Smooth muscle cell of the brain vasculature (primary cell): ENCODE results near the gene NTPCR.

Source experiments
- DNase-seq: peaks from one replicate; pipeline ENCODE4 v3.0.0-alpha.2; 2012; ENCODE audit warnings: low read depth, low spot score

Gene NTPCR

DNA sequence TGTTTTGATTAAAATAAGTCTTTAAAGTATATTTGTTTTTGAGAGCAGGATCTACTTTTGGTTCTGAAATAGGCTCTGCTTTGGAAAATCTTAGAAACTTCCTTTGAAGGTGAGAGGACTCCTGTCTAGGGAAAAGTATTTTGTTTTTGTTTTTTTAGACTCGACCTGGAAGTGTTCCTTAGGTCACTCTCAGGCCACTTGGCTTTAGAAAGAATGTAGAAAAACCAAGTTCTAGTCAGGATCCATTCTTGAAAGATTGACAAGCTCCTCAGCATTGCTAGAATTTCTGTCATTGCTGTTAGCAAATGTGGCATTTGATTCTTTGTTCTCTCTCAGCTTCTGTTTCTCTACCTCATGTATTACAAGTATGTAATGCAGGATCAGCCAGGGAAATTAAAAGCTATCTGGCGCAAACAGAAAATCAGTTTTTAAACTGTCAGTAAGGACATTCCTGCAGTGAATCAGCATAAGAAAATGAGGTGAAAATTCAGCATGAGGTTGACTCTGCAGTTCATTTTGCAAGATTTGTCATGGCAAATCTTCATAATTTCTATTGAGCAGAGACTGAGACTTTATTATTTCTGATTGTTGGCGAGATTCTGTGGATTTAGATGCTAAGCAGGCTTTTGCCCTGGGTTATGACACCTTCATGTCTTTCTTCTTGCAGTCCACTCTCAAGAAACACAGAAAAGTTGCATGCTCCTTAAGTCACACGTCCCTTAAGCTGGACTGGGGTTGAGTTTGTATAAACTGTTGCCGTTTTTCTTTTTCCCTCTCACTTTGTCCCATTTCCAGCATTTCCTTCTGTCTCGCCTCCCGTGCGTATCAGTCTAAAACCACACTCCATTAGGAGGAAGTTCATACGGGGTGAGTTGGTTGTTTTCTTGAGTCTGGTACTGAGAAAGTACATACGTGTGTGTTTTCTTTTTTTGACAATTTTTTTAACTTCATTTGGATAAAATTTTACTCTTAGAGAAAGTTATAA lies 12.6 kb downstream of the NTPCR start:
- DNase-seq, result no peak

DNA sequence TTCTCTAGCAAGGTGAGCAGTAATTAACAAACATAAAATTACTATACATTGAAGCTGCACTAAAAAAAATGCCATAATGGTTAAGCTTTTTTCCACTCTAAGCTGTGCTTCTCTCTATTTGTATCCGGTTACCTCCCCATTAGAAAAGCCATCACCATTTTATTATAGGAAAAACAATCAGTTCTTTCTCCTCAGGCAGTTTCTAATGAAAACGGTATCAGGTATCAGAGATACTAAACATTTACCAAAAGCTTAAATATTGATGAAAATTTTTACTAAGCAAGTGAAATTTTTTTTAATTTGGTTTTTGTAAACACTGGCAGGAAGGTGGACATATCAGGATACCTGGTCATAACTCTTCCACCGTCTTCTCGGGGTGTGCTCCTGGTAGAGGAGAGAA lies 14.2 kb downstream of the NTPCR start:
- DNase-seq, result no peak

DNA sequence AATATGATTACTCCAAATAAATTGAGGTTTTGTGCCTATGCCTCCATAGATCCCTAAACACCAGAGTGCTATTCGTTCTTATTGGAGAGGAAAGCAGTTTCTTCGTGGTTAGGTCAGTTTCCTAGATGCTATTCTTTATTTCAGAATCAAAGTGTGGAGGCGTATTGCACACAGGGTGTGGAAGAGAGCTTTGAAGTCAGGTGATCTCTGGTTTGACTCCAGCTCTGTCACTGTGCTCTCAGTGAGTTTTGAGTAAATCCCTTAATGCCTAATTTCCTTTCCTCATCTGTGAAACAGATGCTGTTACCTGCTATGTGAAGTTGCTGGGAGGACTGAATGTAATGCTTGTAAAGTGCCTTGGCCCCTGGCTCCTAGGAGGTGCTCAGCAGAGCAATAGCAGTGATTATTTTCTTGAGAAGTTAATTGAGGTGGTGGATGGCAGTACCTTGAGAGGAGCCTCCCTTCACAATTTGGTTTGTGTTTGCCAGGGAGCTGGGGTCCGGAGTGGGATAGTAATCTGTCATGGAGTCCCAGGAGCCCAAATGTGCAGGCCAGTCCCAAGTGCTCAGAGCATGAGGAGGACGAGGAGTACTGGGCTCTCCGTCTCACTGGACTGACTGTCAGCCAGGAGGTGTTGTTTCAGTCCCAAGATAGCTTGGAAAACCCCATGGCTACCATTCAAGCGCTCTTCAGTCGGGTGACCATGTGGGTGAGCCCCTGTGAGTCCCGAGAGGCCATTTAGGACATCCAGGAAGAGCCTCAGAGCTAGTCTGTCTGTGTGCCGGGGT lies 14.9 kb downstream of the NTPCR start:
- DNase-seq, result no peak

DNA sequence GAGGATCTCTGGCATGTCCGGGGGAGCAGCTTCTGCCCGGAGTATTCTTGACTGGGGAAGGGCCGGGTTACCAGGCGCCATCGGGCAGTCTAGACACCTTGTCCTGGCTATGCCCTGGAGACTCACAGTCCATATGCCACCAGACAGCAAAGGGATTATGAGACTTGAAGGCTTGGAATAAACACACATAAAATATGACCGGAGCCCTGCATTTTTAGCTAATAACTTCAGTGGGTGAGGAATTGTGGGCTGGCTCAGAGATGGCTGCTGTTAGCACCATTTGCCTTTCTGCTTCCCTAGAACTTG lies 15.5 kb downstream of the NTPCR start:
- DNase-seq, result no peak

DNA sequence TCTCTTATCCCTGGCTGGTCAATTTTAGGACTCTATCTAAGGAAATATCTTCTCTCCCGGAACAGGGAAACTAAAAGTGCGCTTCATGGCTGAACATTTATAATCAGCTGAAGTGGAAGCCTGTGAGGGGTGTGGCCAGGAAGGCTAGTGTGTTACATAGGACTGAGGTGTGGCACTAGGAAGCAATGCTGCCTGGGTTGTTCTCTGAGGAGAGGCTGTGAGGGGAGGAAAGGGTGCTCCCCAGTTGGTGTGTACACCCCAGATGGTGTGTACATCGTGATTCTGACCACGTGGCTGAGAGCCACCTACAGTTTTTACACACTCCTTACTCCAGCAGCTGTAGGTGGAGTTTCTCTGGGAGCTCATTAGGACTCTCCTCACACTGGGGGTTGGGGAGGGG lies 16.3 kb downstream of the NTPCR start:
- DNase-seq, result no peak

DNA sequence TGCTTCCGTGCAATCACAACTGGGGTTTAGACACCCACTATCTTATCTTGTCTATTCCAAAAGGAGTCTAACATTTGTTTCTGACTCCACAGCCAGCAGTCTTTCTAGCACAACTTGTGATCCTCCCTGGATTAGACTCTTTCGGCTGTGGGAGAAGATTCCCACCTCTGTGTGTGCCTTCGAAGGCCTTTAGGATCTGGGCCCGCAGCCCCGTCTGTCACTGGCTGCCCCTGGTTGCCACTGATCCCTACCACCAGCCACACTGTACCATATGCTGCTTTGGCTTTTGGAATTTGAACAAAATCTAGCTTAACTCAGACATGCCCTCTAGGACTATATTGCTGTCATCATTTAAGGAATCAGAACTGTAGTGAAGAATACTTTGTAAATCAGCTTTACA lies 18.0 kb downstream of the NTPCR start:
- no peak for DNase-seq

DNA sequence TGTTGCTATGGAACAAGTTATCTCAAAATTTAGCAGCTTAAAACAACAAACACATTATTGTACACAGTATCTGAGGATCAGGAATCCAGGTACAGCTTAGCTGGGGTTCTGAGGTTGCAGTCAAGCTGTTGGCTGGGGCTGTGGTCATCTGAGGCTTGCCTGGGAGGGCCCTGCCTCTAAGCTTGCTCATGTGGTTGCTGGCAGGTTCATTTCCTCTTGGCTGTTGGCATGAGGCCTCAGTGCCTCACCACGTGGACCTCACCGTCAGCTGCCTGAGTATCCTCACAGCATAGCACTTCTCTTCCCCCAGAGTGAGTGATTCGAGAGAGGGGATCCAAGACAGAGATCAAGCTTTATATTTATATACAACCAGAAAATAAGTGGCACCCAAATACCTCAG lies 18.6 kb downstream of the NTPCR start:
- DNase-seq, result no peak

DNA sequence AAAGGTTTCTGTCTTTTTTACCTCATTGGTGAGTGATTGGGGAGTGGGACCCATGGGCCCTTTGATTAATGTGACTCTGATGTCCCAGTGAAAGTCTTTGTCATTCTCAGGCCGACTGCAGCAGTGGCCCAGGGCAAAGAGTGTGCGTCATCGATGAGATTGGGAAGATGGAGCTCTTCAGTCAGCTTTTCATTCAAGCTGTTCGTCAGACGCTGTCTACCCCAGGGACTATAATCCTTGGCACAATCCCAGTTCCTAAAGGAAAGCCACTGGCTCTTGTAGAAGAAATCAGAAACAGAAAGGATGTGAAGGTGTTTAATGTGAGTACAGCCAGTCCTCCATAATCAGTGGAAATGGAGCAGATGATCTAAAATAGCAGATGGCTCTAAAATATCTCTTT lies 19.4 kb downstream of the NTPCR start:
- DNase-seq, result no peak

DNA sequence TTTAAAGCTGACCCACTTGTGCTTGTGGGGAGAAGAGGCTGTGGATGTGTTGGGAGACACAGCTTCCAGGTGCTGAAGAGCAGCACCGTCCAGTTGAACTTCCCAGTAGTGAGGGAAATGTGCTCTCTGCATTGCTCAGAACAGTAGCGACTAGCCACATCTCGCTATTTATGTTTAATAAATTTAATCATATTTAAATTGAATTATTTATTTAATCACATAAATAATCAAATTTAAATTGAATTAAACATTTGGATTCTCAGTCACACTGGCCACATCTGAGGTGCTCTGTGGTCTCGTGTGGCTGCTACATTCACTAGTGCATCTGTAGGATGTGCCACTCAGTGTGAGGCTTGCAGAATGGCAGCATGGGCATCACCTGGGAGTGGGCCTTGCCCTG lies 20.1 kb downstream of the NTPCR start:
- DNase-seq, result no peak

DNA sequence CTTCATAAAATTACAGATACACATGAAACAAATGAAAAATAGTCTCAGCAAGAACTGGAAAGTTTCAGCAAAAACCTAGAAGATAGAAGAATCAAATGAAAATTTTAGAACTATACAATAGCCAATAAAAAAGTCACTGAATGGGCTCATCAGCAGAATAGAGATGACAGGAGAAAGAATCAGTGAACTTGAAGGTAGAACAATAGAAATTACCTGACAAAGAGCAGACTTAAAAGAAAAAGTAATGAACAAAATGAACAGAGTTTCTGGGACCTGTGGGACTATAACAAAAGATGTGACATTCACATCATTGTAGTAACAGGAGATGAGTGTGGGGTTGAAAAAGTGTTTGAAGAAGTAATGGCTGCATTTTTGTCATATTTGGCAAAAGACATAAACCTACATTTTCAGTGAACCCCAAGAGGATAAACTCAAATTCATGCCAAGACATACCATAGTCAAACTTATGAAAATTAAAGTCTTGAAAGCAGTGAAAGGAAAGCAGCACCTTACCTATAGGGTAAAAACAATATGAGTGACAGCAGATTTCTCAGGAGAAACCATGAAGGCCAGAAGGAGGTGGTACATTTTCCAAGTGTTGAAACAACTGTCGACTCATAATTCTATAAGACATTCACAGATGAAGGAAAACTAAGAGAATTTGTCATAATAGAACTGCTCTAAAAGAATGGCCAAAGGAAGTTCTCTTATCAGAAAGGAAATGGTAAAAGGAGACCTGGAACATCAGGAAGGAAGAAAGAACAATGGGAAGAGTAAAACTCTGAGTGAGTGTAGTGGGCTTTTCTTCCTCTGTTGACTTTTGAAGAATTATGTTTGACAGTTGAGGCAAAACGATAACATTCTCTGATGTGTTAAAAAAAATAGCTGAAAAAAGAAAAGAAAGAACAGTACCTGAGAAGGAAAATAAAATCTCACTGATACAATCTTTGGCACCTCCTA lies 23.5 kb downstream of the NTPCR start:
- no peak for DNase-seq

DNA sequence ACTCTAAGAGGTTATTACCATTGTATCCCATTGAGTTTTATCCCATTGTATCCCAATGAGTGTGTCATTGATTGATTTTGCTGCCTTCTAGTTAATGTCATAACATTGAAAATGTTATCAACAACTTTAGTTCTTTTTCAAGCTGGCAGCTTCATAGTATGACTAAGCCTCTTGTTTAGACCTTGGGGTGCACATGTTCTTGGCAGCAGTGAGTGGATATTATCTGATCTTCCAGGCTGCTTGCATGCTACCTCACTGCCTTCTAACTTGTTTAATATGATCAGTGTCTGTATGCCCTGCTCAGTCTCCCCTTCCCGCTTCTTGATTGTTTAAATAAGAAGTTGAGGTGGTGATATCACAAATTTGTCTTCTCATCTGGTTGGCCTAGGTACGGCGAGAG lies 24.6 kb downstream of the NTPCR start:
- DNase-seq, result no peak

DNA sequence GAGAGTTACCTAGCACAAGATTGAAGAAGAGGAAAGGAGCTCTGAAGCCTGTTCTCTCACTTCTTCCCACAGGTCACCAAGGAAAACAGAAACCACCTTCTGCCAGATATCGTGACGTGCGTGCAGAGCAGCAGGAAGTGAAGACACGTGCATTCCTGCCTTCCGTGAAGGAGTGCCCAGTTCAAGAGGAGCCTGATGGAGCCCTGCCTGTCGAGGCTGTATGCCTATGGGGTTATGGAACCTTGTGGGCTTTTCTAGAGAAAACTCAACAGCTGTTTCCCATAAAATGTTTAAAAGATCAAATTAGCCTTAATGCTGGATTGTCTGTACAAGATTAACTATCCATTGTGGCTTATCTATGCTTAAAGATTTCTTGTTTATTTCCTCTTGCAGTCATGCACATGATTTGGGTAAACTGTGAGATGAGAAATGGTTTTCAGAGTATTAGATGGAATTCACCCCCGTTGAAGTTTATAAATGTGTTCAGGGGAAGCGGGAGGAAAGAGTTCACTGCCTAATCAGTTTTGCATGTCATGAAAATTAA lies 27.8 kb downstream of the NTPCR start:
- DNase-seq, result no peak

DNA sequence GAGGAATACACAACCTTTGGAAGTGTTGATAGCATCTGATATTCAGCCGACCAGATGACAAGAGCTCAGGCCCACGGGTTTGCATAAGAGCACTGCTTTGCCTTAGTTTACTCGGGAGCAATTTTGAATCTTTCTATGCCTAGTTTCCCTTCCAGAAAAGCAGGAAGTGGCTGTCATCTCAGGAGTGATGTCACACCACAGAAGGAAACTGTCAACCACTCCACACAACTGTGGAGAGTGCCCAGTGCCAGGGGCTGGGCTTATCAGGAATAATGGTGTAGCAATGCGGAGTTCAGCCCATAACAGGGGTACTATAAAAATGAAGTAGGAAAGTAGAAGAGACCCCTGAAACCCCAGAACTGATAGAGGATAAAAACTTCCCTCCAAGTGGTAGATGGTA lies 28.4 kb downstream of the NTPCR start:
- DNase-seq, result no peak

DNA sequence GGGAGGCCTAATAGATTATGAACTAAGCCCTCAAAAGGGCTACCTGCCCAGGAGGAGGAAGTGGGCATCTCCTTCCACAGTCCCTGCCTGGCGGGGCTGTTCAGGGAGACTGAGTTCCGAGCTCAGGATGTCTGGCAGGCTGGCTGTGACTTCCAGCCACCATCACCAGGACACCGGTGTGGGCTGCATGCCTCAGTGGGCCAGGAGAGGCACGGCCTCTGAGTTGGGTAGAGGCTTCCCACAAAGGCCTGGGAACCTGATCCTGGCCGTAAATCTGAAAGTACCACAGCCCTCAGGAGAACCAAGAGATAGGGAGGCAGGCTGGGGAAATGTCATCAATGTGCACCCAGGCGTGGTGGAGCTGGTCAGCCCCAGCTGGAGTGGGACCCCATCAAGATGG lies 29.1 kb downstream of the NTPCR start:
- DNase-seq, result no peak

DNA sequence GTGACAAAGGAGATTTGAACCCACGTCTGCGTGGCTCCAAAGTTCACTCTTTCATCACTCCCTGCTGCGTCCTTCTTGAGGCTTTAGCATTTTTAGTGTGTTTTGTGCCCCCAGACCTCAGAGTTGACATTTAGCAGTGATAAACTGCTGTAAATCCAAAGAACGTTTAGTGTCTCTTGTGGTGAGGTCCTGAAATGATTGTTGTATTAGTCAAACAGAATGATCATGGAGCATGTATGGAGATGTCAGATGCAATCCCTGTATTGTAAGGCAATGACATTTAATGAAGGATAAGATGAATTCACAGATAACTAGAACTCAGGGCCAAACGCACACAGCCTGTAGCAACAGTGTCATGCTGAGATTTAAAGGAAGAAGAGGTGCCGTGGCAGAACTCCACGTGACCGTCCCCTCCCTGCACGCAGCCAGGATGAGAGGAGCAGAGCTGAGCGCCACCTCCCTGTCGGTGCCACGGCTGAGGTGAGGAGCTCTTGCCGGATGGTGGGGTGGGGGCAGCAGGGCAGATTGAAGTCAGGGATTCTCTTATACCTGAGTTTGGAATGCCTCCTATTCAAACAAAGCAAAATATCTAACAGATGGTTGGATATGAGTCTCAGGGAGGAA lies 30.1 kb downstream of the NTPCR start:
- DNase-seq, result no peak

DNA sequence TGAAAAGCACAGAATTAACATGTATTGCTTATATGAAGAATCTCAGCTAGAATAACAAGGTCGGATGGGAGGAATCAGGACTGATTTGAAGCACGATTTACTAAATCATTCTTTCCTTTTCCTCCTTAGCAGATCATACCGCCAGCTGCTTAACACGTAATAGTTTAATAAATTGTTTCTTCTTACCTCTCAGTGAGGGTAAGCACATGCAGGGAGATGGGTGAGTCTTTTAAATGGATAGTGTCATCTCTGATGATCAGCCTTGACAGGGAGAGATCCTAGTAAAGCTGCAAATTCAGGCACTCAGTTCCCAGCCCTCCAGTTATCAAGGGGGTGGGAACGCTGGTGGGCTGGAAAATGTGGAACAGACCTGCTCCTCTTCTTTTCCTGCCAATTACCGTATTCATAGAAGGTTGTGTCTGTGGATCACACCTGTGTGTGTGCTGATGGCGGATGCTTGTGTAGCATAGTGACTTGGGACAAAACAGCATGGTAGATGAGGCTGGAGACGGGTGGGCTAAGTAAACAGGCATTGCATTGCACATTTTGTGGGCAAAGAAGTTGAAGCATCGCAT lies 30.7 kb downstream of the NTPCR start:
- no peak for DNase-seq

DNA sequence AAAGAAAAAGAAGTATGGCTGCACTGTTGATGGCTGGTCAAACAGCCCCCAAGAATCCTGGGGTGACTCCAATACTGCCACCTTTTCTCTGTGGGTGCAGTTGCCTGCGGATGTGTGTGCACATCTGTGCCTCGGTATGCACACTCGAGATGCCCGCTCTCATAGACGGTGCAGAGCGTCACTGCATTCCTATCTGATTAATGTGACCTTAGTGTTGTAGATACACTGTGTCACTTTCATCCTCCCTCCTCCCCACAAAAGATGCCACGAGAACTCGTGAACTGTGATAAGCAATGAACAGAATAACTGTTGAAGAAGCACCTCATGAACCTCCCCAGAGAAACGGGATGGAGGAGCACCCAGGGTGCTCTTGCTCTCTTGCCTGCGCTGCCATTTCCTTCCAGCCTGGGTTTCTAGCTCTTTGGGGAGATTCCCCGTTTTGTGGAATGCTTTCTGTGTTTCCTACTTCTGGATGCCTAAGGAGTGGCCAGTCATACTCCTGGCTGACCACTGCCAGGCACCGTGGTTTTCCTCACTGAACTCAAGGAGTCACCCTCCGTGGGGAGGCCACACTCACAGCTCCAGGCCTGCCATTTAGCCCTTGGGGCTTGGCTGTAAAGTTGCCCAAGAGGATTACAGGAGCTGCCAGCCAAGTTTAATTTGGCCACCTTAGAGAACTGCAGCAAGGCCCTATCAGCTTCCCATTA lies 32.0 kb downstream of the NTPCR start:
- no peak for DNase-seq

DNA sequence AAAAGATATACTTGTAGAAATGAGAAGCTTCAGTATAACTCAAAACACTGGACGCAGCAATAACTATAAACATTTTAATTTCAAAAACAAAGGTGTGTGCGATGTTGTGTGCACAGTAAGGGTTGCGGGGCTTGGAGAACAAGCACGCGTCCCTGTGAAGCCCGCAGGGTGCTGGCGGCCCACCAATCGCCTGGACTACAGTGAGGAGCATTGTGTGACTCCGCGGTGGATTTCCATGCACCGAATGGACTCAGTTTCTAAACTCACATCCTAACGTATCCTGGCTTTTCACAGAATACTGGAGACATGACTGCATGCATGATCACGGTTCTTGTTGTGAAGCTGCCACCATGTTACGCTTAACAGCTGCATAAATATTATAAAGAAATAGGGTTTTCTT lies 33.0 kb downstream of the NTPCR start:
- DNase-seq, result no peak

DNA sequence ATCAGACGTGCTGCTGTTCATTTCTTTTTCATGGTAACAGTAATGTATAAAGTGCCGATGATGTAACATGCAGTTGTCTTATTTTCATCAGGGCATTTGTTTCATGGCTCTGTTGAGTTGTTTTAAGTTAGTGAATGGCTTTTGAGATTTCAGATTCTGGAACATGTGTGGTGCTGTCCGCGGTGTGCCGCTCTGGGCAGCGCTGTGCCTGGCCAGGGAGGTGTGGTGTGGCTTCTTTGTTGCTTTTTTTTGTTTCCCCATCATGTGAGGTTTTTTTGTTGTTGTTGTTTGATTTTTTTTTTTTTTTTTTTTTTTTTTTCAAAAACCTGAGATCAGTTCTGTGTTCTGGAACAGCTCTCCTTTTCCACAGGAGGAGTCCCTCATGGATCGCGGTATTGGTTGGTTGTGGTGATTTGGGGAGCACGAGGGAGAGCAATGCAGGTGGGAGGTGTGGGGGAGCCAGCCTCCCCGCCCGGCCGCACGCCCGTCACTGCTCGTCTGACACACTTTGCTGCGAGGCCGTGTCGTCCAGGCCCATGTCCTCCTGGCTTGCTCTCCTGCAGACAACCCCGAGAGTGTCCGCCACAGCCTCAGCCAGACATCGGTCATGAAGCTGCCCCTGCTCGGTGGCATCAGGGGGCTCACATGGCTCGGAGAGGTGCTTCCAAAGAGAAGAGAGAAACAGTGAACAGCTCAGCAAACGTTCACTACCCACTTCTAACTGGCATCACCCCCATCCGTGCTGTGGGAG lies 33.6 kb downstream of the NTPCR start:
- DNase-seq, result no peak
